ENCODE measurements around the gene ETDA. TPM values are rescaled to one million over a fixed set of nuclear protein-coding genes. Genes with fewer than 3 reads are reported as not detected.

ETDA gene
- not detected in 2 replicates for total RNA-seq

GRCh38 chrX:135252011-135252518, at the start of gene ETDA:
Gene ETDA, plus strand, starts transcription at chrX:135252061. Its CDS starts 1,216 bp downstream, at chrX:135253277.

Other genes with a start within 250 kb of the ETDA start
- gene RTL8B, start 229.5 kb upstream of the ETDA start, total RNA-seq, result 8.0 and 14.4 TPM in 2 replicates
- gene RTL8C, start 219.7 kb upstream of the ETDA start, total RNA-seq, result 44.4 and 57.4 TPM in 2 replicates
- 5.5 and 7.5 TPM in 2 replicates for gene RTL8A, start 199.9 kb upstream of the ETDA start, total RNA-seq
- 0.65 and 0.78 TPM in 2 replicates for gene SMIM10L2B, start 153.3 kb upstream of the ETDA start, total RNA-seq
- not detected in 2 replicates for gene ETDB, start 131.5 kb upstream of the ETDA start, total RNA-seq
- not detected in 2 replicates for gene CT55, start 80.7 kb upstream of the ETDA start, total RNA-seq
- gene ETDC, start 57.4 kb downstream of the ETDA start, total RNA-seq, result not detected in 2 replicates
- 7.9 and 8.5 TPM in 2 replicates for gene ZNF75D, start 92.0 kb downstream of the ETDA start, total RNA-seq
- 17.3 and 20.6 TPM in 2 replicates for gene ZNF449, start 92.7 kb downstream of the ETDA start, total RNA-seq
- gene SMIM10L2A, start 169.9 kb downstream of the ETDA start, total RNA-seq, result 0.52 and 0.86 TPM in 2 replicates

All from articular chondrocyte of knee joint (primary cell).